Lung (tissue), 12 donors: Measurements from ENCODE around the gene ZNF641. TPM values are rescaled to one million over a fixed set of nuclear protein-coding genes. Genes with fewer than 3 reads are reported as not detected.
A peak's percentile ranks its signal among the peaks of the same experiment; 100 is the strongest.

Experiments
- ATAC-seq: fragments of 200-7000 bp; cut with Tn5 transposase; one replicate; pipeline ENCODE4 v1.9.1; 2020; ENCODE audit warnings: moderate number of reproducible peaks; ENCODE audit not compliant: insufficient read depth, low FRiP score
- DNase-seq, 3 donors: peaks; one replicate each; pipeline ENCODE4 v3.0.0-alpha.2; 2013 to 2017
- H3K27ac ChIP-seq, 2 donors: one replicate each; pipeline ENCODE4 v1.5.1; 2013; ENCODE audit warnings: mild to moderate bottlenecking in 2 of 2, moderate library complexity in 2 of 2, control low read depth in 1 of 2, inconsistent platforms in 1 of 2, low read depth in 1 of 2, low read length in 1 of 2
- H3K27me3 ChIP-seq, 3 donors: one replicate each; pipeline ENCODE4 v1.5.1; 2013; ENCODE audit warnings: low read length in 2 of 3; ENCODE audit not compliant: control insufficient read depth in 3 of 3, insufficient read depth in 3 of 3
- H3K36me3 ChIP-seq, 4 donors: one replicate each; pipeline ENCODE4 v1.5.1; 2013; ENCODE audit warnings: low read length in 4 of 4, mild to moderate bottlenecking in 1 of 4, moderate library complexity in 1 of 4; ENCODE audit not compliant: control insufficient read depth in 4 of 4, insufficient read depth in 4 of 4
- H3K4me1 ChIP-seq, 5 donors: one replicate each; pipeline ENCODE4 v1.5.1; 2013; ENCODE audit warnings: low read length in 5 of 5, mild to moderate bottlenecking in 2 of 5, moderate library complexity in 1 of 5; ENCODE audit not compliant: control insufficient read depth in 5 of 5, insufficient read depth in 5 of 5
- H3K4me3 ChIP-seq: one replicate; pipeline ENCODE4 v1.5.1; 2013; ENCODE audit warnings: mild to moderate bottlenecking, control low read depth, moderate library complexity
- H3K9ac ChIP-seq, 2 donors: one replicate each; pipeline ENCODE4 v1.5.1; 2013; ENCODE audit warnings: low read length in 2 of 2, control low read depth in 1 of 2; ENCODE audit not compliant: insufficient read depth in 1 of 2
- H3K9me3 ChIP-seq, 4 donors: one replicate each; pipeline ENCODE4 v1.5.1; 2013; ENCODE audit warnings: low read length in 3 of 4, mild to moderate bottlenecking in 1 of 4, moderate library complexity in 1 of 4; ENCODE audit not compliant: control insufficient read depth in 4 of 4, insufficient read depth in 3 of 4
- WGBS, 2 donors: extraction: QIAGEN DNeasy Blood & Tissue Kit; methylation state at CpG; one replicate each; pipeline ENCODE4 v1.1.7; 2013; 5-methylcytosine and 5-hydroxymethylcytosine counted together
- polyA plus RNA-seq, 2 donors: library from polyadenylated mRNA; stranded (reverse); fragments of 200-250 nt; gene quantifications; one replicate each; pipeline ENCODE4 v1.2.1, GENCODE V29; 2013
- total RNA-seq, 2 donors: library from RNA; depleted of rRNA in 1 of 2; stranded (reverse); fragments of >200 nt in 1 of 2; gene quantifications; one replicate each; pipeline ENCODE4 v1.2.1, GENCODE V29; 2014 to 2021
- TF ChIP-seq, protein P1 (sequence below): IDR thresholded peaks from 2 replicates; pipeline ENCODE4 v1.5.1; 2012; ENCODE audit warnings: mild to moderate bottlenecking; ENCODE audit errors: control extremely low read depth, extremely low read depth
- donor health status: control.
- donor health status: control.
- donor health status: Bipolar disorder and iron deficiency.
- donor health status: healthy.
- donor health status: DM: yes; HTN: yes; CAD: no.

ZNF641 gene
- total and polyA plus RNA-seq, 4 donors = 6.9 to 26.8 (median 17.3) TPM

DNA sequence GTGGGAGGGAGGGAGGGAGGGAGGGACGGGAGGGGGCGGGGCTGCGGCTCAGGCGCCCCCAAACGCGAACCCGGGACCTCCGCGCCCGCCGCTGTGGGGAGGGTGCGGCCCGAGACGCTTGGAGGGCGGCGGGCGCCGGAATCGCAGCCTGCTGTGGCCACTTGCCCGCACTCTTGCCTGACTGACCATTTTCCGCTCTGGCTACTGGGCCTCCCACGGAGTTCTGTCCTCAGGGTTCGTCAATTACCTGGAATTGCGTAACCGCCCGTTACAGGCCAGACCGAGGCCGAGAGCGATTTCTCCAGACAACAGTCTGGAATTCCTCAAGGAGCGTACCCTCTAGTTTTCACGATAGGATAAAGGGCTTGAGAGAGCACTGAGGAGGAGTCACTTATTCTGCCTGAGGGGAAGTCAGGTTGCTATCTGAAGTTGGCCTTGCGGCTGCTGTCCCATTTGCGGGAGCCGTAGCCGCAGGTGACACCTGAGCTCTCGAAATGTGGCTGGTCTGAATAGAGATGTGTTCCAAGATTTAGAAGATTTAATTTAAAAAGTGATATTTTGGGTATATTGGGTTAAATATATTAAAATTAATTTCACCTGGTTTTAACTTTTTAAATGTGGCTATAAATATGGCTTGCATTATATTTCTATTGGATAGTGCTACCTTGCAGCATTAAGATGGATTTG is 446 bp upstream of the ZNF641 start:
- TF ChIP-seq, protein P1, sequence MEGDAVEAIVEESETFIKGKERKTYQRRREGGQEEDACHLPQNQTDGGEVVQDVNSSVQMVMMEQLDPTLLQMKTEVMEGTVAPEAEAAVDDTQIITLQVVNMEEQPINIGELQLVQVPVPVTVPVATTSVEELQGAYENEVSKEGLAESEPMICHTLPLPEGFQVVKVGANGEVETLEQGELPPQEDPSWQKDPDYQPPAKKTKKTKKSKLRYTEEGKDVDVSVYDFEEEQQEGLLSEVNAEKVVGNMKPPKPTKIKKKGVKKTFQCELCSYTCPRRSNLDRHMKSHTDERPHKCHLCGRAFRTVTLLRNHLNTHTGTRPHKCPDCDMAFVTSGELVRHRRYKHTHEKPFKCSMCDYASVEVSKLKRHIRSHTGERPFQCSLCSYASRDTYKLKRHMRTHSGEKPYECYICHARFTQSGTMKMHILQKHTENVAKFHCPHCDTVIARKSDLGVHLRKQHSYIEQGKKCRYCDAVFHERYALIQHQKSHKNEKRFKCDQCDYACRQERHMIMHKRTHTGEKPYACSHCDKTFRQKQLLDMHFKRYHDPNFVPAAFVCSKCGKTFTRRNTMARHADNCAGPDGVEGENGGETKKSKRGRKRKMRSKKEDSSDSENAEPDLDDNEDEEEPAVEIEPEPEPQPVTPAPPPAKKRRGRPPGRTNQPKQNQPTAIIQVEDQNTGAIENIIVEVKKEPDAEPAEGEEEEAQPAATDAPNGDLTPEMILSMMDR = no peak
- peak overlapping the region; percentile 73 for H3K4me3 ChIP-seq
- DNase-seq (peak in 1 of 3 donors; percentile 86), ATAC-seq (peak; percentile 59)
- peaks cover 4 to 15% (median 10%) of the 10 kb centered on the region in 4 donors for H3K36me3 ChIP-seq
- no peaks in the 10 kb centered on the region for H3K9me3 ChIP-seq
- peak overlapping the region; percentile 89 to 95 for H3K9ac ChIP-seq
- WGBS, 2 donors = 1 to 2% methylated on average over 33 to 35 of the region's 36 CpGs
- H3K4me1 ChIP-seq = peaks cover 0 to 22% (median 3%) of the 10 kb centered on the region in 5 donors
- H3K27ac ChIP-seq = peak overlapping the region; percentile 82 to 96
- H3K27me3 ChIP-seq = no peaks in the 10 kb centered on the region

DNA sequence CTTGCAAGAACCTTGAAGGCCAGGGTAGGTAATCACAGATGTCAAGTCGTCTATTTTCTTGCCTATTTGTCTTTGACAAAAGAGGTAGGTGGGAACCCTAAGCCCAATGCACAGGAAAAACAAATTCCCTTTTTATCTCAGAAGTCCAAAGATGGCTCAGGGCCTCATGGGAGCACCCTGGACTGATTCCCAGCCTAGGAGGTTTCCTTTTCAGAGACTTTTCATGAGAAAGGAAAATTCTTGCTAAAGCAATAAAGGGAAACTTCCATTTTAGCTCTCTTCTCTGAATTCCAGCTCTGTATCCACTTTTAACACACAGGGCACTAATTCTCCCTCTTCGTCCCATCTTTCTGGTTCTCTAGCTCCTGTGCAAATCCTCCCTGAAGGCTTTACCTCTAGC is 1.2 kb downstream of the ZNF641 start:
- H3K4me3 ChIP-seq = no peak overlapping the region
- peak overlapping the region in 1 of 2 donors; percentile 82 for H3K27ac ChIP-seq
- peak in 2 of 3 donors; percentile 35 to 41 for DNase-seq
- peak overlapping the region in 1 of 2 donors; percentile 78 for H3K9ac ChIP-seq
- peaks cover 0 to 22% (median 3%) of the 10 kb centered on the region in 5 donors for H3K4me1 ChIP-seq
- H3K9me3 ChIP-seq = no peaks in the 10 kb centered on the region
- TF ChIP-seq, protein P1 = no peak
- peaks cover 9 to 25% (median 19%) of the 10 kb centered on the region in 4 donors for H3K36me3 ChIP-seq
- 44 to 50% methylated on average over 2 of the region's 2 CpGs for WGBS, 2 donors
- H3K27me3 ChIP-seq = no peaks in the 10 kb centered on the region
- ATAC-seq = no peak

DNA sequence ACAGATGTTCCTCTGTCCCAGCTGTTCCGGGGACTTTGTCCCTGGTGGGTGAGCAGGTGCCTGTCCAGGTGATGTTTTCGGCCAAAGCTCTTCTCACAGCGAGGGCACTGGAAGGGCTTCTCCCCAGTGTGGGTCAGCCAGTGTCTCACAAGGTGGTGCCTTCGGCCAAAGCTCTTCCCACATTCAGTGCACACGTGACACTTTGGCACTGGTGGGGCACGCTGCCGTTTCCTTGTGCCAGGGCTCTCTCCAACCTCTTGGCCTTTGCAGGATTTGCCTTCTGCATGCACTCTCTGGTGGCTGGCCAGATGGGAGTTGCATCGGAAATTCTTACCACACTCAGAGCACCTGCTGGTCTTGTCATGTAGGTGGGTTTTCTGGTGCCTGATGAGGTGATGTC is 7.7 kb downstream of the ZNF641 start:
- no peaks in the 10 kb centered on the region for H3K9me3 ChIP-seq

More for the DNA sequence above, 7.7 kb downstream of the ZNF641 start:
- 98 to 99% methylated on average over 8 of the region's 8 CpGs for WGBS, 2 donors
- no peak overlapping the region for H3K27ac ChIP-seq
- no peaks in the 10 kb centered on the region for H3K4me1 ChIP-seq
- TF ChIP-seq, protein P1 = no peak
- DNase-seq (no peak), ATAC-seq (no peak)
- H3K27me3 ChIP-seq = no peaks in the 10 kb centered on the region
- peaks cover 29 to 36% (median 33%) of the 10 kb centered on the region in 4 donors for H3K36me3 ChIP-seq
- no peak overlapping the region for H3K9ac ChIP-seq
- no peak overlapping the region for H3K4me3 ChIP-seq
